HG03064 (cell line): ENCODE measurements around the gene CPNE6.
"Not testable (repeated sequence)": the region's sequence is repeated elsewhere in the genome, so short reads cannot be mapped to it uniquely, and the experiment has no call there.

ENCODE experiments used
- ATAC-seq: cut with Tn5 transposase; IDR thresholded peaks from one replicate; pipeline ENCODE4 v1.9.1; 2021; ENCODE audit warnings: low read depth; ENCODE audit not compliant: unreplicated experiment

Gene CPNE6

DNA sequence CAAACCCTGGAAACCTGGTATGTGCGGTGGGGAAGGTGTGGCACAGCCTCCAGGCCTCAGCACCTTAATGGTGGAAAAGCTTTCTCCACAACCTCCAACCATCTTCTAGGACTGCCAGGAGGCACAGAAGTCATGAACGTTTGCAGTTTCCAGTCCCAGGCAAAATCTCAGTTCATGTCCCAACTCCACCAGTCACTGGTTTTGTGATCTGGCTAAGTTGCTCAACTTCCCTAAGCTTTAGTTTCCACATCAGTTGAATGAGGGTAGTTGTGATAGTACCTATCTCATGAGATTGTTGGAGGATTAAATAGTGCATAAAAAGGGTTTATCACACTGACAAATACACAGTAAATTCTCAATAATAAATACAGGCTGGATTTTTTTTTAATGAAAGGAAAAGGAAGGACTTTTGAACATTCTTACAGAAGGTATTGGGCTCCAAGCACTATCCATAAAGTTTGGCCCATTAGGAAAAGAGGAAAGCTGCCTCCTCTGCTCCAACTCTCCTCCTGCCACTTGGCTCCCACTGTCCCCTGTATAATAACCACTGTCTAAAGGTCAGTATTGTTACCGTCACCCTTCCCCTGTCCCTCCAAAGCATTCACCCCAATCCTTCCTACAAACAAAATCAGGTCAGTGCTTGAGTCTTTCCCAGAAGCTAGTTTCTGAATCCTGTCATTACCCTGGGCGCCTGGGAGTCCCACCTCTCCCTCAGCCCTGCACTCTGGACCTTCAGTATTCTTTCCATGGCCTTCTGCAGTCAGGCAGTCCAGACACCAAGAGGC is 29.0 kb downstream of the CPNE6 start:
- no peak for ATAC-seq

DNA sequence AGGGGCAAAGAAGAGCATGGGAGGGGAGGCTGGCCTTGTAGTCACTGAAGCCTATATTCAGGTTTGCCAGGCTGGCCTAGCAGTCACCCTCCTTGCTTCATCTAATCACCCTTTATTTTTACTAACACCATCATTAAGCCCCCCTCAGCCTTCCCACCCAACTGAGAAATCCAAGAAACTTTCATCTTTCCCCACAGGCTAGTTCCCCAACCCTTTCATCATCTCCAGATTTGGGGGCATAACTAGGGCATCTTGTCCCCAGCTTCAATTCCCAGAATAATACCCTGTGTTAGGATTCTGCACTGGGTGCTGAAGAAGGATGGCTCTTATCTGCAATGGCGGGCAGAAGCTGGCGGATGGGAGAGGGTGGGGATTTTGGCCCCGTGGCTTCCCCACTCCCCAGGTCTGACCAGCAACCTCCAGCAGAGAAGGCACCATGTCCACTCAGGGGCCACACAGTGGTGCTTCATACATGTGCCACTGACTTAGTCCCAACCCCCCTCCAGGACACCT is 29.7 kb downstream of the CPNE6 start:
- no peak for ATAC-seq

DNA sequence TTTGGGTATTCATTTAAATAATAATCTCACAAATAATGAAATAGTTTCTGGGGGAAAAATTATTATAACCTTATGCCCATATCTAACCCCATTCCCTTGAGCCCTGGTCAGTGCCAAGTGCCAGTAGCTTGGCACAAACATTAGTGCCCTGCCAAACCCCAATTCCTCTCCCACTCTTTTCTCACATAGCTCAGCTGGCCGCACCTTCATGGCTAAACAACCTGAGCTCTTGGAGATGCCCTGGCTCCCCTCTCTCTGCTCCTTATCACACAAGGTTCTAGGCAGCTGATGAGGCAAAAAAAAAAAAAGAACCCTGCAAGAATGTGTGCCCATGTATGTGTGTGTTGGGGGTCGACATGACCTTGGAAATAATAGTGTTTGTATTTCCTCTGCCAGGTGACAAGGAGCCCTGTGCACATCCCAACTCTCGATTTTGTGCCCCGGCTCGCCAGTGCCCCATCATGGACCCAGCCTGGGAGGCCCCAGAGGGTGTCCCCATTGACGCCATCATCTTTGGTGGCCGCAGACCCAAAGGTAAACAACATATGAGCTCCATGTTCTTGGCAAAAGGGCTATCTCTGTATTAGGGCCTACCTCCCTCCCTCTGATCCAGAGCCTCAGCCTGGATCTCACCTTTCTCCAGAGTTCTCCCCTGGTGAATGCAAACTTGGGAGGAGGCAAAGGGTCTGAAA is 31.1 kb downstream of the CPNE6 start:
- no peak for ATAC-seq

GRCh38 chr14:24103451-24103850 is 32.1 kb downstream of the CPNE6 start:
- no peak for ATAC-seq

DNA sequence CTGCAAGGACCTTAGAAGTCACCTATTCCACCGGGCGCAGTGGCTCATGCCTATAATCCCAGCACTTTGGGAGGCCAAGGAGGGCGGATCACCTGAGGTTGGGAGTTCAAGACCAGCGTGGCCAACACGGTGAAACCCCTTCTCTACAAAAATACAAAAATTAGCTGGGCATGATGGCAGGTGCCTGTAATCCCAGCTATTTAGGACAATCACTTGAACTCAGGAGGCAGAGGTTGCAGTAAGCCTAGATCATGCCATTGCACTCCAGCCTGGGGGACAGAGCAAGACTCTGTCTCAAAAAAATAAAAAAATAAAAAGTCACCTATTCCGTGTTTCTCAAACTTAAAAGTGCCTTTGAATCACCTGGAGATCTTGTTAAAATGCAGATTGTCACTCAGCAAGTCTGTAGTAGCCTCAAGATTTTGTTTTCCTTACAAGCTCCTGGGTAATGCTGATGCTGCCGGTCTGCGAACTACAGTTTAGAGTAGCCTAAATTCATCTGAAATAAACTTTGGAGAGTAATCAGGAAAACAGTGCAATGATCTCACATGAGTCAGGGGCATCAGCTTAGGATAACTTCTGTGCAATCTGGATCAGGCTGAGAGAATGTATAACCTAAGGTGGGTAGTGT is 34.4 kb downstream of the CPNE6 start:
- not testable (repeated sequence) for ATAC-seq

DNA sequence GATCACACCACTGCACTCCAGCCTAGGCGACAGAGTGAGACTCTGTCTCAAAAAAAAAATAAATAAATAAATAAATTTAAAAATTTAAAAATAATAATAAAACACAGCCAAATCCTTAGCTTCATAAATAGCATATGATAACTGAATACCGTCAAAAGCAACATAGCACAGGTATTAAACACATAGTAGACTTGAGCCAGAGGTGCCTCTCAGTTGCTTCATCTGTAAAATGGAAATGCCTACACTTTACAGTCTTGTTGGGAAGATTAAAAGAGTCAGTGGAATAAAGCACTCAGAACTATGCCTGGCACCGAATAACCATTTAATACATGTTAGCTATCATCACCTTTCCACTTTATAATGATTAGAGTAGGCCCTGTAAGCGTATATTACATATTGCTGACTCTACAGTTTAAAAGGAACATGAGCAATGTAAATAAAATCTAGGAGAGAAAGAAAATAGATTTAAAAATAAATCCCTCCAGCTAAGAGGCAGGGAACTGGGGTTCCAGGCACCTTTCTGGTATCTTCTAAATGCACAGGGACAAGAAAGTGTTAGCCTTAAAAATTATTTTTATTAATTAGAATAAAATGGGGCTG is 35.4 kb downstream of the CPNE6 start:
- no peak for ATAC-seq

- ATAC-seq: peak; percentile 34
These were observed 37.0 kb downstream of the CPNE6 start for GRCh38 chr14:24108336-24108874.

DNA sequence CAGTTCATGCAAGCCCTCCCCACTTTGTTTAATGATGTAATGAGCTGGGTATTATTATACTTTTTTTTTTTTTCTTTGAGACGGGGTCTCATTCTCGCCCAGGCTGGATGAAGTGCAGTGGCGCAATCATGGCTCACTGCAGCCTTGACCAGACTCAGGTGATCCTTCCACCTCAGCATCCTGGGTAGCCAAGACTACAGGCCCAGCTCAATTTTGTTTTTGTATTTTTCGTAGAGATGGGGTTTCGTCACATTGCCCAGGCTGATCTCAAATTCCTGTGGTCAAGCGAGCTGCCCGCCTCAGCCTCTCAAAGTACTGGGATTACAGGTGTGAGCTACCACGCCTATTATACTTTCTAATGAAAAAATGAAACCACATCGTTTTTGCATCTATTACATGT is 38.7 kb downstream of the CPNE6 start:
- no peak for ATAC-seq

- ATAC-seq: no peak
These were observed 39.2 kb downstream of the CPNE6 start for GRCh38 chr14:24110523-24110922.

GRCh38 chr14:24113379-24113800 is 42.0 kb downstream of the CPNE6 start:
- no peak for ATAC-seq

DNA sequence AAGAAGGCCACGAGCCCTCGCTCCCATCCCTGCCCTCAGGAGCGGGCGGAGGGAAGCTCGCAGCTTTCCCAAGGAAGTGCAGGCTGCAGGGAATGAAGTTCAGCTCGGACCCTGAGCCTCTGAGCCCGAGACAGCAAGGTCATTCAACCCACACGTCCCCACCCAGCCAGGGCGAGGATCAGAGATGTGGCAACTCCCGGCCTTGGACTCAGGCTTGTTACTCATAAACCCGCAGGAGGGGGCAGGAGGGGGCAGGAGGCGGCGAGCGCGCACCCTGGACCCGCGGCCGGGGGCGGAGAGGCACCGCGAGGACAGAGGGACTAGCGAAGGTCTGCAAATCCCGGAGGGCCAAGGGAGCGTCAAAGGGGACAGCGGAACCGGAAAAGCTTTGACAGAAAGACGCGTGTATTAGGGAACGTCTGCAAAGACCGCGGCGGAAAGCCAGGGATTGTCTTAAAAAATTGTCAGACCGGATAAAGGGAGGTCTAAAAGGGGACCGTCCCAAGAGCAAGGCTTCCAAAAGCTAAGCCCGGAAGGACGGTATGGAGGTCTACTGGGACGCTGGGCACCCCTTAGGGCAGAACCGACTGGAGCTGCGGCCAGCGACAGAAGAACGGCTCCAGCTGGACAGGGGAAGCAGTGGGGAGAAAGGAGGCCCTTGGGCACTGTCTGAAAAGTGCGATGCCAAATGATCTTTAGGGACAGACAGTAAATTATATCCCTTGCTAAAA is 42.6 kb downstream of the CPNE6 start:
- peak; percentile 35 for ATAC-seq

GRCh38 chr14:24114532-24115421 is 43.4 kb downstream of the CPNE6 start, which contains the start of the genes DCAF11 and NRL:
Gene DCAF11, plus strand, starts transcription at chr14:24114777. Its CDS starts 818 bp downstream, at chr14:24115595.
Gene NRL, minus strand, starts transcription at chr14:24114949. Its CDS starts 32,101 bp downstream, at chr14:24082848.
- ATAC-seq: peak; percentile 83

DNA sequence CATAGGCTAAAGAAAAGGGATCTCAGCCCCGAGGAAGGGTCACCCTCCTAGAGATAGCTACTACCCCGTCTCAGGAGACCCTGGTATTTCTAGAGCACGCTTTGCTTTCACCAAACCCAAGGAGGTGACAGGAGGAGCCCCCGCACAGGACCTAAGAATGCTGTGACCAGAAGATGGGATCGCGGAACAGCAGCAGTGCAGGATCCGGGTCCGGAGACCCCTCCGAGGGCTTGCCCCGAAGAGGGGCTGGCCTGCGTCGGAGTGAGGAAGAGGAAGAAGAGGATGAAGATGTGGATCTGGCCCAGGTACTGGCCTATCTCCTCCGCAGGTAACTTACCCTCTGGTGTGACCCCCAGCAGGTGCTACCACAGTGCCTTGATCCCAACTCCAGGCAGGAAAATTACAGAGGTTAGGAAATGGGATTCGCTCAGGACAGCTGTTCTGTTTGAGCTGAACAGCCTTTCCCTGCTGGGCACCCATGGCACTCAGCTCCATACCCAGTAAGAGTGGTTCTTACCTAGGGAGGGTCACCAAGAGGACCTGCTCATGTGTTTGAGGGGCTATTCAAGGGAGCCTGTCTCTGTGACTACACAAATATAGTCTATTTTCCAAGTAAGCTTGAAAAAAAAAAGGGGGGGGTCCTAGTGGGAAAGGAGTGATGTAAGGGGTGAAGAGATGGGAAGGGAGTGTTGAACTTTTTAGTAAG is 44.2 kb downstream of the CPNE6 start:
- ATAC-seq: no peak

- ATAC-seq: no peak
These were observed 44.9 kb downstream of the CPNE6 start for GRCh38 chr14:24116128-24116814.

GRCh38 chr14:24117179-24117578 is 45.8 kb downstream of the CPNE6 start:
- no peak for ATAC-seq

- no peak for ATAC-seq
These were observed 48.3 kb downstream of the CPNE6 start for GRCh38 chr14:24119691-24120090.

GRCh38 chr14:24121210-24121609 is 49.8 kb downstream of the CPNE6 start:
- ATAC-seq: no peak

DNA sequence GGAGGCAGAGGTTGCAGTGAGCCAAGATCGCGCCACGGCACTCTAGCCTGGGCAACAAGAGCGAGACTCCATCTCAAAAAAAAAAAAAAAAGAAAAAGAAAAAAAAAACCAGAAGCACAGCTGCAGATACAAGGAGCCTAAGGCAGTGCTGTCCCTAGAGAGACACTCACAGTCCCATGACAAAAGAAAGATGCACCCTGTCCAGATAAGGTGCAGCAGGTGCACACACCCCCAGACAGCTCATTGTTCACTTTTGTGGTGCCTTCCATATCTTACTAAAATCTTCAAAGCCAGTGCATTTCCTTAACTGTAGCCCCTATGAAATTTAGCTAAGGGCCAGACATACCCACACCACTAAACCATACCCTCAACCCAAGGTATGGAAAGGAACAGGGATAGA is 51.1 kb downstream of the CPNE6 start:
- ATAC-seq: no peak
